DND-41 (cell line): Measurements from ENCODE around the gene TRIP13.

Source experiments
- EZH2 ChIP-seq: IDR thresholded peaks from 3 replicates; pipeline ENCODE4 v1.6.1; 2012; ENCODE audit warnings: borderline replicate concordance, low read depth, mild to moderate bottlenecking, moderate library complexity, low read length, inconsistent platforms; ENCODE audit not compliant: severe bottlenecking
- TF ChIP-seq, protein P1 (sequence below): IDR thresholded peaks from 2 replicates; pipeline ENCODE4 v1.5.1; 2012; ENCODE audit warnings: borderline replicate concordance, low read length, moderate library complexity, mild to moderate bottlenecking; ENCODE audit not compliant: poor library complexity, severe bottlenecking; ENCODE audit errors: extremely low read depth

DNA sequence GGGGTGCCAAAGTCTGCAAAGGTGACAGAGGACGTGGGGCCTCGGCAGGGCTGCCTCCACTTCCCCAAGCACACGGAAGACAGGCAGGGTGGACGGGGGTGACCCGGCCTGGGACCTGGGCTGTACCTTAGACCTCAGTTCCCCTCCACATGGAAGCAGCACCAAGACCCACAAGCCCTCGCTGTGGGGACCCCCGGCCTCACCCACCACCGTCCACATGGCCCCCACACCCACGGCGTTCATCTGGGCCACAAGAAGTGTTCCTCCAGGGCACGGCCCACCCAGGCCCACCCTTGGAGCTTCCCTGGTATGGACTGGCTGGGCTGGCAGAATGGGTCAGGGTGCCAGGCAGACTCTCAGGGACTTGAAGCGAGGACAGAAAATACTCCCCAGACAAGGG, 70.1 kb downstream of the TRIP13 start:
- TF ChIP-seq EZH2 = no peak
- TF ChIP-seq, protein P1, sequence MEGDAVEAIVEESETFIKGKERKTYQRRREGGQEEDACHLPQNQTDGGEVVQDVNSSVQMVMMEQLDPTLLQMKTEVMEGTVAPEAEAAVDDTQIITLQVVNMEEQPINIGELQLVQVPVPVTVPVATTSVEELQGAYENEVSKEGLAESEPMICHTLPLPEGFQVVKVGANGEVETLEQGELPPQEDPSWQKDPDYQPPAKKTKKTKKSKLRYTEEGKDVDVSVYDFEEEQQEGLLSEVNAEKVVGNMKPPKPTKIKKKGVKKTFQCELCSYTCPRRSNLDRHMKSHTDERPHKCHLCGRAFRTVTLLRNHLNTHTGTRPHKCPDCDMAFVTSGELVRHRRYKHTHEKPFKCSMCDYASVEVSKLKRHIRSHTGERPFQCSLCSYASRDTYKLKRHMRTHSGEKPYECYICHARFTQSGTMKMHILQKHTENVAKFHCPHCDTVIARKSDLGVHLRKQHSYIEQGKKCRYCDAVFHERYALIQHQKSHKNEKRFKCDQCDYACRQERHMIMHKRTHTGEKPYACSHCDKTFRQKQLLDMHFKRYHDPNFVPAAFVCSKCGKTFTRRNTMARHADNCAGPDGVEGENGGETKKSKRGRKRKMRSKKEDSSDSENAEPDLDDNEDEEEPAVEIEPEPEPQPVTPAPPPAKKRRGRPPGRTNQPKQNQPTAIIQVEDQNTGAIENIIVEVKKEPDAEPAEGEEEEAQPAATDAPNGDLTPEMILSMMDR = no peak
